ENCODE results near the gene DNAH10. TPM values are rescaled to one million over a fixed set of nuclear protein-coding genes. Genes with fewer than 3 reads are reported as not detected.

Gene DNAH10
- total RNA-seq, 2 experiments from 2014 or later, result 0.11 to 0.19 TPM

- intact Hi-C loops (cut with micrococcal nuclease; ENCODE audit: unreplicated experiment), result no loop called here
- CTCF ChIA-PET (ENCODE audit: unreplicated experiment), result no interaction called here
- H3K4me2 ChIP-seq (ENCODE audit: low read length), result no peak overlapping the region
Observed at GRCh38 chr12:123813349-123813748, 51.2 kb downstream of the DNAH10 start.

GRCh38 chr12:123815968-123816367 lies 53.9 kb downstream of the DNAH10 start:
- Histone ChIP-seq H3K9me3 (ENCODE audit: low read length) (no peaks in the 10 kb centered on the region), H3K4me3 (ENCODE audit: low read depth, low read length, poor library complexity, severe bottlenecking) (no peak overlapping the region), H3K79me2 (ENCODE audit: insufficient read depth, low read depth, low read length) (no peaks in the 10 kb centered on the region), H3K4me2 (ENCODE audit: low read length) (no peak overlapping the region), H2AFZ (ENCODE audit: low read length) (no peak overlapping the region), H4K20me1 (ENCODE audit: insufficient read depth, low read length) (no peaks in the 10 kb centered on the region), H3K9me2 (ENCODE audit: insufficient read depth, low read length) (no peaks in the 10 kb centered on the region), H3K27ac (ENCODE audit: low read depth, low read length, poor library complexity, severe bottlenecking) (no peak overlapping the region), H3K4me1 (ENCODE audit: insufficient read depth, low read length, poor library complexity, severe bottlenecking) (no peaks in the 10 kb centered on the region), H3K36me3 (ENCODE audit: insufficient read depth, low read length) (no peaks in the 10 kb centered on the region)
- TF ChIP-seq EZH2phosphoT487 (IDR thresholded peaks at IDR 0.05; ENCODE audit: borderline replicate concordance, low read depth, low read length) (no peak), CTCF (conservative IDR thresholded peaks at IDR 0.05; ENCODE audit: low read length) (no peak)
- intact Hi-C loops (cut with micrococcal nuclease; ENCODE audit: unreplicated experiment), result no loop called here
- CTCF ChIA-PET (ENCODE audit: unreplicated experiment), result no interaction called here
- POLR2A ChIA-PET, result interaction anchor here (0.6 kb wide), 2 partner anchors 58 to 94 kb away, joined by 3 to 4 read pairs; no protein-coding TSS in a partner anchor
- BruUV-seq (replicated peaks), result no TSS peak
- no peak for DNase-seq (ENCODE audit: low spot score)

More at GRCh38 chr12:123813349-123813748, 51.2 kb downstream of the DNAH10 start:
- Histone ChIP-seq H2AFZ (ENCODE audit: low read length) (no peak overlapping the region), H3K9me2 (ENCODE audit: insufficient read depth, low read length) (no peaks in the 10 kb centered on the region), H3K36me3 (ENCODE audit: insufficient read depth, low read length) (no peaks in the 10 kb centered on the region), H3K9me3 (ENCODE audit: low read length) (no peaks in the 10 kb centered on the region), H3K27ac (ENCODE audit: low read depth, low read length, poor library complexity, severe bottlenecking) (no peak overlapping the region), H3K4me3 (ENCODE audit: low read depth, low read length, poor library complexity, severe bottlenecking) (no peak overlapping the region), H3K4me1 (ENCODE audit: insufficient read depth, low read length, poor library complexity, severe bottlenecking) (no peaks in the 10 kb centered on the region), H3K79me2 (ENCODE audit: insufficient read depth, low read depth, low read length) (no peaks in the 10 kb centered on the region), H4K20me1 (ENCODE audit: insufficient read depth, low read length) (no peaks in the 10 kb centered on the region)
- TF ChIP-seq CTCF (conservative IDR thresholded peaks at IDR 0.05; ENCODE audit: low read length) (no peak), EZH2phosphoT487 (IDR thresholded peaks at IDR 0.05; ENCODE audit: borderline replicate concordance, low read depth, low read length) (no peak)
- no peak for DNase-seq (ENCODE audit: low spot score)
- BruUV-seq (replicated peaks), result no TSS peak
- POLR2A ChIA-PET, result interaction anchor here (1.7 kb wide), 1 partner anchor 12 kb away, joined by 3 read pairs; no protein-coding TSS in a partner anchor

GRCh38 chr12:123816896-123817537 lies 54.9 kb downstream of the DNAH10 start:
- Histone ChIP-seq H3K36me3 (ENCODE audit: insufficient read depth, low read length) (no peaks in the 10 kb centered on the region), H3K4me1 (ENCODE audit: insufficient read depth, low read length, poor library complexity, severe bottlenecking) (no peaks in the 10 kb centered on the region), H2AFZ (ENCODE audit: low read length) (no peak overlapping the region), H3K27ac (ENCODE audit: low read depth, low read length, poor library complexity, severe bottlenecking) (no peak overlapping the region), H3K9me2 (ENCODE audit: insufficient read depth, low read length) (no peaks in the 10 kb centered on the region), H4K20me1 (ENCODE audit: insufficient read depth, low read length) (no peaks in the 10 kb centered on the region), H3K4me3 (ENCODE audit: low read depth, low read length, poor library complexity, severe bottlenecking) (no peak overlapping the region), H3K4me2 (ENCODE audit: low read length) (no peak overlapping the region), H3K9me3 (ENCODE audit: low read length) (no peaks in the 10 kb centered on the region), H3K79me2 (ENCODE audit: insufficient read depth, low read depth, low read length) (no peaks in the 10 kb centered on the region)
- DNase-seq (ENCODE audit: low spot score), result no peak
- CTCF ChIA-PET (ENCODE audit: unreplicated experiment), result no interaction called here
- intact Hi-C loops (cut with micrococcal nuclease; ENCODE audit: unreplicated experiment), result no loop called here
- TF ChIP-seq EZH2phosphoT487 (IDR thresholded peaks at IDR 0.05; ENCODE audit: borderline replicate concordance, low read depth, low read length) (no peak), CTCF (conservative IDR thresholded peaks at IDR 0.05; ENCODE audit: low read length) (no peak)
- POLR2A ChIA-PET, result interaction anchor here (0.6 kb wide), 1 partner anchor 396 kb away, joined by 3 read pairs; no protein-coding TSS in a partner anchor
- BruUV-seq (replicated peaks), result no TSS peak
